Esophagus (tissue), 2 donors: ENCODE data around the gene GNAT3. TPM values are rescaled to one million over a fixed set of nuclear protein-coding genes. Genes with fewer than 3 reads are reported as not detected.

Experiments used
- H3K27ac ChIP-seq, 2 donors: one replicate each; pipeline ENCODE4 v1.5.1; 2013; ENCODE audit warnings: low read depth in 2 of 2, mild to moderate bottlenecking in 2 of 2, inconsistent platforms in 1 of 2, low read length in 1 of 2, moderate library complexity in 1 of 2
- H3K27me3 ChIP-seq, 2 donors: one replicate each; pipeline ENCODE4 v1.6.1; 2013; ENCODE audit warnings: low read length in 2 of 2, control low read depth in 1 of 2, mild to moderate bottlenecking in 1 of 2; ENCODE audit not compliant: insufficient read depth in 2 of 2, control insufficient read depth in 1 of 2
- H3K36me3 ChIP-seq, 2 donors: one replicate each; pipeline ENCODE4 v1.6.1; 2013; ENCODE audit warnings: low read length in 1 of 2; ENCODE audit not compliant: control insufficient read depth in 2 of 2, insufficient read depth in 2 of 2
- H3K4me1 ChIP-seq, 2 donors: one replicate each; pipeline ENCODE4 v1.6.1; 2013; ENCODE audit warnings: low read length in 1 of 2; ENCODE audit not compliant: control insufficient read depth in 2 of 2, insufficient read depth in 2 of 2
- H3K4me3 ChIP-seq, 2 donors: one replicate each; pipeline ENCODE4 v1.5.1; 2013; ENCODE audit warnings: low read length in 2 of 2, mild to moderate bottlenecking in 2 of 2, low read depth in 1 of 2, moderate library complexity in 1 of 2
- H3K9me3 ChIP-seq, 2 donors: one replicate each; pipeline ENCODE4 v1.6.1; 2013; ENCODE audit warnings: mild to moderate bottlenecking in 2 of 2, low read depth in 1 of 2, low read length in 1 of 2, moderate library complexity in 1 of 2; ENCODE audit not compliant: control insufficient read depth in 2 of 2, insufficient read depth in 1 of 2
- WGBS, 2 donors: extraction: QIAGEN DNeasy Blood & Tissue Kit; methylation state at CpG; one replicate each; pipeline ENCODE4 v1.1.7; 2013; 5-methylcytosine and 5-hydroxymethylcytosine counted together
- polyA plus RNA-seq, 2 donors: library from polyadenylated mRNA; stranded (reverse); fragments of 200-250 nt; gene quantifications; one replicate each; pipeline ENCODE4 v1.2.3, GENCODE V29; 2013
- donor health status: healthy with polysubstance abuse.
- donor health status: Bipolar disorder and iron deficiency.

Gene GNAT3
- polyA plus RNA-seq, 2 donors = not detected

- Histone ChIP-seq H3K4me1 (no peaks in the 10 kb centered on the region), H3K36me3 (no peaks in the 10 kb centered on the region), H3K9me3 (no peaks in the 10 kb centered on the region), H3K27ac (no peak overlapping the region), H3K27me3 (no peaks in the 10 kb centered on the region), H3K4me3 (no peak overlapping the region)
- WGBS, 2 donors = 77 to 89% methylated on average over 3 of the region's 3 CpGs
Observed at GRCh38 chr7:80532153-80532552, 20.3 kb upstream of the GNAT3 start.

- no peaks in the 10 kb centered on the region for H3K4me1 ChIP-seq
- 86 to 93% methylated on average over 1 of the region's 1 CpG for WGBS, 2 donors
- no peaks in the 10 kb centered on the region for H3K9me3 ChIP-seq
- H3K27ac ChIP-seq = no peak overlapping the region
- no peaks in the 10 kb centered on the region for H3K36me3 ChIP-seq
- H3K4me3 ChIP-seq = no peak overlapping the region
- H3K27me3 ChIP-seq = no peaks in the 10 kb centered on the region
Observed at GRCh38 chr7:80530136-80530535, 18.3 kb upstream of the GNAT3 start.

GRCh38 chr7:80529362-80529761 is 17.5 kb upstream of the GNAT3 start:
- WGBS, 2 donors = 69 to 81% methylated on average over 4 of the region's 4 CpGs
- no peak overlapping the region for H3K4me3 ChIP-seq
- no peaks in the 10 kb centered on the region for H3K4me1 ChIP-seq
- no peaks in the 10 kb centered on the region for H3K9me3 ChIP-seq
- H3K36me3 ChIP-seq = no peaks in the 10 kb centered on the region
- no peak overlapping the region for H3K27ac ChIP-seq
- H3K27me3 ChIP-seq = no peaks in the 10 kb centered on the region

- no peaks in the 10 kb centered on the region for H3K4me1 ChIP-seq
- H3K36me3 ChIP-seq = no peaks in the 10 kb centered on the region
- no peaks in the 10 kb centered on the region for H3K9me3 ChIP-seq
- H3K27me3 ChIP-seq = no peaks in the 10 kb centered on the region
- 89 to 92% methylated on average over 2 of the region's 2 CpGs for WGBS, 2 donors
- H3K4me3 ChIP-seq = no peak overlapping the region
- no peak overlapping the region for H3K27ac ChIP-seq
Observed at GRCh38 chr7:80528689-80529088, 16.8 kb upstream of the GNAT3 start.

- H3K9me3 ChIP-seq = no peaks in the 10 kb centered on the region
- H3K4me1 ChIP-seq = no peaks in the 10 kb centered on the region
- 83 to 87% methylated on average over 4 of the region's 4 CpGs for WGBS, 2 donors
- H3K27me3 ChIP-seq = no peaks in the 10 kb centered on the region
- no peak overlapping the region for H3K4me3 ChIP-seq
- H3K36me3 ChIP-seq = no peaks in the 10 kb centered on the region
- no peak overlapping the region for H3K27ac ChIP-seq
Observed at GRCh38 chr7:80526472-80526871, 14.6 kb upstream of the GNAT3 start.

- Histone ChIP-seq H3K4me3 (no peak overlapping the region), H3K27me3 (no peaks in the 10 kb centered on the region), H3K36me3 (no peaks in the 10 kb centered on the region), H3K27ac (no peak overlapping the region), H3K9me3 (no peaks in the 10 kb centered on the region), H3K4me1 (no peaks in the 10 kb centered on the region)
- 90 to 92% methylated on average over 9 of the region's 9 CpGs for WGBS, 2 donors
Observed at GRCh38 chr7:80524693-80525092, 12.8 kb upstream of the GNAT3 start.

- Histone ChIP-seq H3K27ac (no peak overlapping the region), H3K4me3 (no peak overlapping the region), H3K36me3 (no peaks in the 10 kb centered on the region), H3K4me1 (no peaks in the 10 kb centered on the region), H3K27me3 (no peaks in the 10 kb centered on the region), H3K9me3 (no peaks in the 10 kb centered on the region)
- 66 to 89% methylated on average over 2 of the region's 2 CpGs for WGBS, 2 donors
Observed at GRCh38 chr7:80521809-80522208, 9.9 kb upstream of the GNAT3 start.

GRCh38 chr7:80520199-80520598 is 8.3 kb upstream of the GNAT3 start:
- no peaks in the 10 kb centered on the region for H3K9me3 ChIP-seq
- WGBS, 2 donors = 74 to 79% methylated on average over 2 of the region's 2 CpGs
- H3K4me3 ChIP-seq = no peak overlapping the region
- no peaks in the 10 kb centered on the region for H3K4me1 ChIP-seq
- H3K36me3 ChIP-seq = no peaks in the 10 kb centered on the region
- H3K27ac ChIP-seq = no peak overlapping the region
- H3K27me3 ChIP-seq = no peaks in the 10 kb centered on the region

- no peak overlapping the region for H3K27ac ChIP-seq
- 76 to 91% methylated on average over 4 of the region's 4 CpGs for WGBS, 2 donors
- H3K9me3 ChIP-seq = no peaks in the 10 kb centered on the region
Observed at GRCh38 chr7:80517282-80517747, 5.5 kb upstream of the GNAT3 start.

GRCh38 chr7:80515298-80515697 is 3.4 kb upstream of the GNAT3 start:
- H3K27me3 ChIP-seq = no peaks in the 10 kb centered on the region
- H3K4me3 ChIP-seq = no peak overlapping the region
- H3K4me1 ChIP-seq = no peaks in the 10 kb centered on the region
- no peaks in the 10 kb centered on the region for H3K9me3 ChIP-seq
- no peak overlapping the region for H3K27ac ChIP-seq
- no peaks in the 10 kb centered on the region for H3K36me3 ChIP-seq

More at GRCh38 chr7:80517282-80517747, 5.5 kb upstream of the GNAT3 start:
- Histone ChIP-seq H3K27me3 (no peaks in the 10 kb centered on the region), H3K4me3 (no peak overlapping the region), H3K36me3 (no peaks in the 10 kb centered on the region), H3K4me1 (no peaks in the 10 kb centered on the region)
